Measurements from ENCODE around the gene ZFR.
"Not testable (repeated sequence)": the region's sequence is repeated elsewhere in the genome, so short reads cannot be mapped to it uniquely, and the experiment has no call there.

Gene ZFR

GRCh38 chr5:32319926-32320543 is 124.5 kb downstream of the ZFR start:
- DNase-seq (ENCODE audit: low read depth): no peak

- no peak for DNase-seq (ENCODE audit: low read depth)
These were observed 125.1 kb downstream of the ZFR start for GRCh38 chr5:32319392-32319791.

GRCh38 chr5:32317041-32317440 is 127.5 kb downstream of the ZFR start:
- DNase-seq (ENCODE audit: low read depth): no peak

- no peak for DNase-seq (ENCODE audit: low read depth)
These were observed 129.1 kb downstream of the ZFR start for GRCh38 chr5:32315221-32316014.

GRCh38 chr5:32314658-32315057 is 129.9 kb downstream of the ZFR start:
- no peak for DNase-seq (ENCODE audit: low read depth)

GRCh38 chr5:32314152-32314488 is 130.4 kb downstream of the ZFR start:
- not testable (repeated sequence) for DNase-seq (ENCODE audit: low read depth)

- DNase-seq (ENCODE audit: low read depth): peak; percentile 99
These were observed 131.8 kb downstream of the ZFR start, which contains the start of gene MTMR12 for GRCh38 chr5:32312595-32313332. Gene MTMR12 (minus strand): TSS chr5:32312939. CDS start chr5:32312838, 101 bp downstream.

GRCh38 chr5:32312197-32312594 is 132.3 kb downstream of the ZFR start:
- peak; percentile 68 for DNase-seq (ENCODE audit: low read depth)

- DNase-seq (ENCODE audit: low read depth): peak; percentile 31
These were observed 132.9 kb downstream of the ZFR start for GRCh38 chr5:32311404-32312196.

- no peak for DNase-seq (ENCODE audit: low read depth)
These were observed 134.8 kb downstream of the ZFR start for GRCh38 chr5:32309761-32310160.

GRCh38 chr5:32308946-32309345 is 135.6 kb downstream of the ZFR start:
- DNase-seq (ENCODE audit: low read depth): peak; percentile 60

- no peak for DNase-seq (ENCODE audit: low read depth)
These were observed 136.8 kb downstream of the ZFR start for GRCh38 chr5:32307769-32308194.

- no peak for DNase-seq (ENCODE audit: low read depth)
These were observed 139.9 kb downstream of the ZFR start for GRCh38 chr5:32304622-32305021.

Measured in fibroblast of gingiva (primary cell).